HCT116 (cell line): ENCODE measurements around the gene MANSC4. TPM values are rescaled to one million over a fixed set of nuclear protein-coding genes. Genes with fewer than 3 reads are reported as not detected.

Source experiments
- ATAC-seq: fragments of 200-7000 bp; cut with Tn5 transposase; 2 replicates; pipeline ENCODE4 v1.9.1; 2020; ENCODE audit warnings: mild to moderate bottlenecking, moderate library complexity
- BruUV-seq: library from RNA; stranded (reverse); fragments of 400-500 nt; replicated peaks from 2 replicates; lab custom pipeline; 2021; lab: Mats Ljungman, UMichigan
- CTCF ChIA-PET: fragments of 300-600 bp; sonication (Branson Sonifier 250); formaldehyde crosslinking; loops from one replicate; lab custom pipeline; 2021; ENCODE audit warnings: antibody characterized with exemption; lab: Charles Lee
- POLR2A ChIA-PET: fragments of 300-600, 350-600 bp; sonication (Branson Sonifier 250); formaldehyde crosslinking; loops from one replicate; lab custom pipeline; 2021; ENCODE audit warnings: antibody characterized with exemption; lab: Charles Lee
- RAD21 ChIA-PET, 2 experiments: fragments of 300-600 bp; sonication (Branson Sonifier 250); formaldehyde crosslinking; loops; one replicate each; lab custom pipeline; 2023; ENCODE audit warnings: low total read pairs in 2 of 2; ENCODE audit not compliant: uncharacterized antibody in 2 of 2, unreplicated experiment in 2 of 2, low non-redundant PET in 1 of 2; lab: Charles Lee
- DNase-seq: peaks from one replicate; pipeline ENCODE4 v3.0.0-alpha.2; 2010; ENCODE audit warnings: low read depth, low spot score
- H2AFZ ChIP-seq: fragments of 200-600 bp; shearing (Covaris generic), sonication (generic); 2 replicates; pipeline ENCODE4 v1.6.1; 2017; ENCODE audit warnings: low read depth, mixed run types, mixed read lengths, antibody characterized with exemption, low read length; ENCODE audit not compliant: poor library complexity, severe bottlenecking
- H3K27ac ChIP-seq: 2 replicates; pipeline ENCODE4 v1.5.1; 2012; ENCODE audit warnings: low read depth, low read length
- H3K27me3 ChIP-seq: fragments of 200-600 bp; sonication (generic); 2 replicates; pipeline ENCODE4 v1.6.1; 2016; ENCODE audit warnings: mixed run types, low read length, mixed read lengths; ENCODE audit not compliant: insufficient read depth
- H3K36me3 ChIP-seq, 2 experiments: fragments of 200-500 bp in 1 of 2; fragments of 200-600 bp in 1 of 2; sonication (Bioruptor generic) in 1 of 2; sonication (generic) in 1 of 2; 2 replicates each; pipeline versions ENCODE4 v1.5.1 to v1.6.1; 2014 to 2016; ENCODE audit warnings: low read length in 2 of 2, inconsistent platforms in 1 of 2, mixed read lengths in 1 of 2, mixed run types in 1 of 2; ENCODE audit not compliant: insufficient read depth in 2 of 2, control insufficient read depth in 1 of 2
- H3K4me1 ChIP-seq, 2 experiments: fragments of 200-600 bp in 1 of 2; sonication (generic) in 1 of 2; 2 replicates each; pipeline versions ENCODE4 v1.5.1 to v1.6.1; 2012 to 2017; ENCODE audit warnings: low read length in 2 of 2, inconsistent platforms in 1 of 2, mild to moderate bottlenecking in 1 of 2, mixed read lengths in 1 of 2, mixed run types in 1 of 2, moderate library complexity in 1 of 2; ENCODE audit not compliant: insufficient read depth in 2 of 2, control insufficient read depth in 1 of 2
- H3K4me2 ChIP-seq: fragments of 200-600 bp; sonication (generic); 2 replicates; pipeline ENCODE4 v1.6.1; 2017; ENCODE audit warnings: mixed run types, low read length, mixed read lengths
- H3K4me3 ChIP-seq, 2 experiments: fragments of 200-600 bp in 1 of 2; sonication (generic) in 1 of 2; replicated peaks in 1 of 2; 2 replicates each; pipeline ENCODE4 v1.5.1; 2011 to 2016; ENCODE audit warnings: low read length in 2 of 2, control low read depth in 1 of 2, low read depth in 1 of 2, mild to moderate bottlenecking in 1 of 2, mixed read lengths in 1 of 2, mixed run types in 1 of 2
- H3K79me2 ChIP-seq: fragments of 200-600 bp; sonication (generic); 2 replicates; pipeline ENCODE4 v1.6.1; 2017; ENCODE audit warnings: mild to moderate bottlenecking, mixed run types, low read length, moderate library complexity, mixed read lengths; ENCODE audit not compliant: insufficient read depth
- H3K9ac ChIP-seq: fragments of 200-600 bp; sonication (generic); 2 replicates; pipeline ENCODE4 v1.6.1; 2016; ENCODE audit warnings: low read length, mixed read lengths
- H3K9me2 ChIP-seq: fragments of 200-600 bp; sonication (generic), shearing (Covaris generic); 2 replicates; pipeline ENCODE4 v1.6.1; 2017; ENCODE audit warnings: mixed run types, mild to moderate bottlenecking, moderate library complexity; ENCODE audit not compliant: insufficient read depth
- H3K9me3 ChIP-seq, 2 experiments: fragments of 200-500 bp in 1 of 2; fragments of 200-600 bp in 1 of 2; sonication (Bioruptor generic) in 1 of 2; sonication (generic) in 1 of 2; 2 replicates each; pipeline ENCODE4 v1.6.1; 2014 to 2017; ENCODE audit warnings: low read length in 2 of 2, mixed read lengths in 2 of 2, inconsistent platforms in 1 of 2, low read depth in 1 of 2, mild to moderate bottlenecking in 1 of 2, mixed run types in 1 of 2, moderate library complexity in 1 of 2; ENCODE audit not compliant: control insufficient read depth in 1 of 2, insufficient read depth in 1 of 2
- H4K20me1 ChIP-seq: fragments of 200-600 bp; sonication (generic), shearing (Covaris generic); 2 replicates; pipeline ENCODE4 v1.6.1; 2017; ENCODE audit warnings: mixed run types, mild to moderate bottlenecking, moderate library complexity; ENCODE audit not compliant: insufficient read depth
- EGR1 ChIP-seq: IDR thresholded peaks from 2 replicates; pipeline ENCODE4 v1.6.1; 2012; ENCODE audit warnings: low read depth
- ELF1 ChIP-seq: IDR thresholded peaks from 2 replicates; pipeline ENCODE4 v1.6.1; 2012; ENCODE audit warnings: low read depth, borderline replicate concordance
- EZH2 ChIP-seq: fragments of 200-600 bp; sonication (generic); IDR thresholded peaks from 2 replicates; pipeline ENCODE4 v1.6.1; 2017; ENCODE audit warnings: antibody characterized with exemption, mixed run types
- EZH2phosphoT487 ChIP-seq: fragments of 200-600 bp; IDR thresholded peaks from 2 replicates; pipeline ENCODE4 v1.6.1; 2018; ENCODE audit warnings: antibody characterized with exemption, borderline replicate concordance
- FOSL1 ChIP-seq: IDR thresholded peaks from 2 replicates; pipeline ENCODE4 v1.6.1; 2012; ENCODE audit warnings: low read depth
- JUND ChIP-seq: IDR thresholded peaks from 2 replicates; pipeline ENCODE4 v1.6.1; 2012
- POLR2AphosphoS5 ChIP-seq: IDR thresholded peaks from 2 replicates; pipeline ENCODE4 v1.6.1; 2011; ENCODE audit warnings: mild to moderate bottlenecking, low read depth, low read length, moderate library complexity
- RAD21 ChIP-seq: IDR thresholded peaks from 2 replicates; pipeline ENCODE4 v1.6.1; 2012; ENCODE audit warnings: low read depth, mild to moderate bottlenecking
- REST ChIP-seq: IDR thresholded peaks from 2 replicates; pipeline ENCODE4 v1.6.1; 2012; ENCODE audit warnings: low read depth
- SIN3A ChIP-seq: IDR thresholded peaks from 2 replicates; pipeline ENCODE4 v1.6.1; 2012; ENCODE audit warnings: low read depth
- SP1 ChIP-seq: IDR thresholded peaks from 2 replicates; pipeline ENCODE4 v1.6.1; 2012; ENCODE audit warnings: low read depth
- SRF ChIP-seq: IDR thresholded peaks from 2 replicates; pipeline ENCODE4 v1.6.1; 2012; ENCODE audit warnings: low read depth
- TCF7L2 ChIP-seq: IDR thresholded peaks from 2 replicates; pipeline ENCODE4 v1.7.0; 2011; ENCODE audit warnings: borderline replicate concordance, inconsistent platforms; ENCODE audit not compliant: insufficient read depth, insufficient read length; ENCODE audit errors: extremely low read depth
- YY1 ChIP-seq: IDR thresholded peaks from 2 replicates; pipeline ENCODE4 v1.6.1; 2011; ENCODE audit warnings: low read length, low read depth, moderate library complexity, mild to moderate bottlenecking; ENCODE audit not compliant: insufficient replicate concordance; ENCODE audit errors: extremely low read depth
- ZFX ChIP-seq: fragments of 450-650 bp; IDR thresholded peaks from 2 replicates; pipeline ENCODE4 v1.6.1; 2017
- intact Hi-C: fragments of 100-400 bp; cut with micrococcal nuclease; formaldehyde crosslinking; loops from 2 replicates; pipeline ENCODE4 v1.10.0; 2022
- total RNA-seq: library from RNA; stranded (reverse); gene quantifications from one replicate; pipeline ENCODE4 v1.2.1, GENCODE V29; 2021; ENCODE audit not compliant: unreplicated experiment
- TF ChIP-seq, protein P1 (sequence below), 3 experiments: fragments of 200-600 bp in 1 of 3; sonication (generic) in 1 of 3; IDR thresholded peaks in 2 of 3; conservative IDR thresholded peaks in 1 of 3; 2 replicates each; pipeline ENCODE4 v1.5.1; 2012 to 2017; ENCODE audit warnings: low read depth in 2 of 3, low read length in 2 of 3, antibody characterized with exemption in 1 of 3, borderline replicate concordance in 1 of 3, control low read depth in 1 of 3, mild to moderate bottlenecking in 1 of 3, mixed read lengths in 1 of 3, mixed run types in 1 of 3, moderate library complexity in 1 of 3; ENCODE audit not compliant: insufficient read depth in 1 of 3
- TF ChIP-seq, protein P2 (sequence below): IDR thresholded peaks from 2 replicates; pipeline ENCODE4 v1.6.1; 2012

MANSC4 gene
- total RNA-seq, 1 experiment from 2014 or later: not detected

DNA sequence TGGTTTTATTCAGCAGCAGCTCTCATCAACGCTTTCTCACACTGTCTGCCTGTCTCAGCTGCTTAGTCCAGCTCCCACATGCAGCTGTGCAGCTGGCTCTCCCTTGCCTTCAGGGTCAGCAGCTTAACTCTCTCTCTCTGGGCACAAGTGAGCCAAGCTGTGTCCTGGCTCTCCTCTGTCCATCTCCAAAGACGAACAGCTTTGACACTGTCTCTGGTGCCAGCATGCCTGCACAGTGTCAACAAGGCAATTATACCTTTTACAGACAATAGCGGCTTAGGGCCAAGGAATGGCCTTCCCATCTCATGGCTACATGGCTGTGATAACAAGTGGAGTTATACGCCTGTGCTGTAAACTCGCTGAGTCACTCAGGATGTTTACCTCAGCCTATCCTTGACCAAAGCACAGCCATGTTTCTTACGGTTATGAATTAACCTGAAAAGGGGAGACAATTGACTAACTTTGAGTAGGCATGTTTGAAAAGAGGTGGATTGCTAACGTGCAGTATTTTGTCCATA is 38.4 kb upstream of the MANSC4 start (continued):
- TF ChIP-seq, protein P1, sequence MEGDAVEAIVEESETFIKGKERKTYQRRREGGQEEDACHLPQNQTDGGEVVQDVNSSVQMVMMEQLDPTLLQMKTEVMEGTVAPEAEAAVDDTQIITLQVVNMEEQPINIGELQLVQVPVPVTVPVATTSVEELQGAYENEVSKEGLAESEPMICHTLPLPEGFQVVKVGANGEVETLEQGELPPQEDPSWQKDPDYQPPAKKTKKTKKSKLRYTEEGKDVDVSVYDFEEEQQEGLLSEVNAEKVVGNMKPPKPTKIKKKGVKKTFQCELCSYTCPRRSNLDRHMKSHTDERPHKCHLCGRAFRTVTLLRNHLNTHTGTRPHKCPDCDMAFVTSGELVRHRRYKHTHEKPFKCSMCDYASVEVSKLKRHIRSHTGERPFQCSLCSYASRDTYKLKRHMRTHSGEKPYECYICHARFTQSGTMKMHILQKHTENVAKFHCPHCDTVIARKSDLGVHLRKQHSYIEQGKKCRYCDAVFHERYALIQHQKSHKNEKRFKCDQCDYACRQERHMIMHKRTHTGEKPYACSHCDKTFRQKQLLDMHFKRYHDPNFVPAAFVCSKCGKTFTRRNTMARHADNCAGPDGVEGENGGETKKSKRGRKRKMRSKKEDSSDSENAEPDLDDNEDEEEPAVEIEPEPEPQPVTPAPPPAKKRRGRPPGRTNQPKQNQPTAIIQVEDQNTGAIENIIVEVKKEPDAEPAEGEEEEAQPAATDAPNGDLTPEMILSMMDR (IDR thresholded peaks at IDR 0.05 in 2 of 3, conservative IDR thresholded peaks at IDR 0.05 in 1 of 3; ENCODE audit: borderline replicate concordance in 1 of 3, insufficient read depth in 1 of 3, low read depth in 2 of 3, low read length in 2 of 3): no peak
- TF ChIP-seq RAD21: no peak

- ChIA-PET CTCF (no interaction called here), RAD21 (no interaction called here), POLR2A (no interaction called here)
- Histone ChIP-seq H3K4me3 (no peak overlapping the region), H3K27ac (no peak overlapping the region), H3K4me1 (peaks cover 0 to 16% of the 10 kb centered on the region in 2 experiments; a peak in 2 of 4 replicates), H3K9me3 (no peaks in the 10 kb centered on the region), H3K9ac (no peak overlapping the region), H3K27me3 (no peaks in the 10 kb centered on the region), H3K36me3 (no peaks in the 10 kb centered on the region), H4K20me1 (no peaks in the 10 kb centered on the region), H3K4me2 (no peak overlapping the region), H3K9me2 (no peaks in the 10 kb centered on the region), H3K79me2 (no peaks in the 10 kb centered on the region), H2AFZ (no peak overlapping the region)
- intact Hi-C loops: no loop called here
- DNase-seq: no peak
- no TSS peak for BruUV-seq
- TF ChIP-seq EGR1 (no peak), EZH2 (no peak), ZFX (no peak), RAD21 (no peak), POLR2AphosphoS5 (no peak), JUND (no peak), SP1 (no peak), SIN3A (no peak), REST (no peak), SRF (no peak), YY1 (no peak), EZH2phosphoT487 (no peak), ELF1 (no peak), FOSL1 (no peak), TCF7L2 (no peak)
- TF ChIP-seq, protein P2, sequence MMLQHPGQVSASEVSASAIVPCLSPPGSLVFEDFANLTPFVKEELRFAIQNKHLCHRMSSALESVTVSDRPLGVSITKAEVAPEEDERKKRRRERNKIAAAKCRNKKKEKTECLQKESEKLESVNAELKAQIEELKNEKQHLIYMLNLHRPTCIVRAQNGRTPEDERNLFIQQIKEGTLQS: no peak
- TF ChIP-seq, protein P1 (IDR thresholded peaks at IDR 0.05 in 2 of 3, conservative IDR thresholded peaks at IDR 0.05 in 1 of 3; ENCODE audit: borderline replicate concordance in 1 of 3, insufficient read depth in 1 of 3, low read depth in 2 of 3, low read length in 2 of 3): no peak
- no peak for ATAC-seq
These were observed 37.7 kb upstream of the MANSC4 start for GRCh38 chr12:27817766-27818165.
